Measurements from ENCODE around the gene ARPC1B. TPM values are rescaled to one million over a fixed set of nuclear protein-coding genes. Genes with fewer than 3 reads are reported as not detected.

ARPC1B gene
- total and polyA plus RNA-seq, 2 experiments from 2014 or later: 101 to 132 TPM

DNA sequence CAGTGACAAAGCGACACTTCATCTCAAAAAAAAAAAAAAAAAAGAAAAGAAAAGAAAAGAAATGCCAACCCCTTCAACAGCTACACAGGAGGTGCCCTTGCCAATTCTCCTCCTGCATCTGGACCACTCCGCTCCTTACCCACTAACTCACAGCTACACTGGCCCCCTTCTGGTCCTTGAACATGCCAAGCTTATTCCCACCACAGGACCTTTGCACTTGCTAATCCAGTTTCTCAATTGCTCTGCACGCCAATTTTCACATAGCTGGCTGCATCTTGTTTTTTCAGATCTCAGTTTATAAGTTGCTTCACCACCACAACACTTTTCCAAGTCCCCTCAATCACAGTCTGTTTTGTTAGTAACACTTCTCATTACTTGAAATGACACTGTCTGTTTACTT is 28.3 kb downstream of the ARPC1B start:
- Histone ChIP-seq H3K36me3 (ENCODE audit: insufficient read depth) (peaks cover 30% of the 10 kb centered on the region), H3K4me2 (no peak overlapping the region), H3K4me3 (no peak overlapping the region), H3K79me2 (replicated peaks; ENCODE audit: insufficient read depth) (peaks cover 48% of the 10 kb centered on the region), H3K27ac (ENCODE audit: low read depth) (no peak overlapping the region), H3K27me3 (ENCODE audit: insufficient read depth) (no peaks in the 10 kb centered on the region), H3F3A (replicated peaks; ENCODE audit: low read depth) (peaks cover 25% of the 10 kb centered on the region), H4K20me1 (replicated peaks; ENCODE audit: insufficient read depth) (peaks cover 38% of the 10 kb centered on the region), H3K4me1 (ENCODE audit: insufficient read depth) (peaks cover 16% of the 10 kb centered on the region), H3K9me2 (ENCODE audit: insufficient read depth) (no peaks in the 10 kb centered on the region), H2AFZ (no peak overlapping the region)
- no peak overlapping the region; the same call in 2 of the 3 replicates for H3K4me3 Mint-ChIP-seq
- no peak overlapping the region for H3K27ac Mint-ChIP-seq
- H3K36me3 Mint-ChIP-seq (ENCODE audit: low read depth): peaks cover 72% of the 10 kb centered on the region
- DNase-seq (ENCODE audit: low spot score) (no peak), ATAC-seq (no peak)
- TF ChIP-seq EZH2 (IDR thresholded peaks at IDR 0.05; ENCODE audit: low read depth, unreplicated experiment) (no peak), STAT1 (IDR thresholded peaks at IDR 0.05; ENCODE audit: unreplicated experiment) (no peak), CREB1 (CRISPR knock-in tag; IDR thresholded peaks at IDR 0.05; ENCODE audit: low read depth) (no peak), ZNF114 (CRISPR knock-in tag; IDR thresholded peaks at IDR 0.05) (no peak), EZH2phosphoT487 (IDR thresholded peaks at IDR 0.05; ENCODE audit: unreplicated experiment) (no peak), ZNF331 (CRISPR knock-in tag; IDR thresholded peaks at IDR 0.05; ENCODE audit: low read depth) (no peak), JUNB (IDR thresholded peaks at IDR 0.05; ENCODE audit: unreplicated experiment) (no peak), NANOG (IDR thresholded peaks at IDR 0.05; ENCODE audit: borderline replicate concordance) (no peak), POLR2AphosphoS5 (IDR thresholded peaks at IDR 0.05; ENCODE audit: low read depth) (no peak)
- TF ChIP-seq, protein P1, sequence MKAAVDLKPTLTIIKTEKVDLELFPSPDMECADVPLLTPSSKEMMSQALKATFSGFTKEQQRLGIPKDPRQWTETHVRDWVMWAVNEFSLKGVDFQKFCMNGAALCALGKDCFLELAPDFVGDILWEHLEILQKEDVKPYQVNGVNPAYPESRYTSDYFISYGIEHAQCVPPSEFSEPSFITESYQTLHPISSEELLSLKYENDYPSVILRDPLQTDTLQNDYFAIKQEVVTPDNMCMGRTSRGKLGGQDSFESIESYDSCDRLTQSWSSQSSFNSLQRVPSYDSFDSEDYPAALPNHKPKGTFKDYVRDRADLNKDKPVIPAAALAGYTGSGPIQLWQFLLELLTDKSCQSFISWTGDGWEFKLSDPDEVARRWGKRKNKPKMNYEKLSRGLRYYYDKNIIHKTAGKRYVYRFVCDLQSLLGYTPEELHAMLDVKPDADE (IDR thresholded peaks at IDR 0.05): no peak
- TF ChIP-seq, protein P2, sequence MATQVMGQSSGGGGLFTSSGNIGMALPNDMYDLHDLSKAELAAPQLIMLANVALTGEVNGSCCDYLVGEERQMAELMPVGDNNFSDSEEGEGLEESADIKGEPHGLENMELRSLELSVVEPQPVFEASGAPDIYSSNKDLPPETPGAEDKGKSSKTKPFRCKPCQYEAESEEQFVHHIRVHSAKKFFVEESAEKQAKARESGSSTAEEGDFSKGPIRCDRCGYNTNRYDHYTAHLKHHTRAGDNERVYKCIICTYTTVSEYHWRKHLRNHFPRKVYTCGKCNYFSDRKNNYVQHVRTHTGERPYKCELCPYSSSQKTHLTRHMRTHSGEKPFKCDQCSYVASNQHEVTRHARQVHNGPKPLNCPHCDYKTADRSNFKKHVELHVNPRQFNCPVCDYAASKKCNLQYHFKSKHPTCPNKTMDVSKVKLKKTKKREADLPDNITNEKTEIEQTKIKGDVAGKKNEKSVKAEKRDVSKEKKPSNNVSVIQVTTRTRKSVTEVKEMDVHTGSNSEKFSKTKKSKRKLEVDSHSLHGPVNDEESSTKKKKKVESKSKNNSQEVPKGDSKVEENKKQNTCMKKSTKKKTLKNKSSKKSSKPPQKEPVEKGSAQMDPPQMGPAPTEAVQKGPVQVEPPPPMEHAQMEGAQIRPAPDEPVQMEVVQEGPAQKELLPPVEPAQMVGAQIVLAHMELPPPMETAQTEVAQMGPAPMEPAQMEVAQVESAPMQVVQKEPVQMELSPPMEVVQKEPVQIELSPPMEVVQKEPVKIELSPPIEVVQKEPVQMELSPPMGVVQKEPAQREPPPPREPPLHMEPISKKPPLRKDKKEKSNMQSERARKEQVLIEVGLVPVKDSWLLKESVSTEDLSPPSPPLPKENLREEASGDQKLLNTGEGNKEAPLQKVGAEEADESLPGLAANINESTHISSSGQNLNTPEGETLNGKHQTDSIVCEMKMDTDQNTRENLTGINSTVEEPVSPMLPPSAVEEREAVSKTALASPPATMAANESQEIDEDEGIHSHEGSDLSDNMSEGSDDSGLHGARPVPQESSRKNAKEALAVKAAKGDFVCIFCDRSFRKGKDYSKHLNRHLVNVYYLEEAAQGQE (IDR thresholded peaks at IDR 0.05; ENCODE audit: unreplicated experiment): no peak
- TF ChIP-seq, protein P3, sequence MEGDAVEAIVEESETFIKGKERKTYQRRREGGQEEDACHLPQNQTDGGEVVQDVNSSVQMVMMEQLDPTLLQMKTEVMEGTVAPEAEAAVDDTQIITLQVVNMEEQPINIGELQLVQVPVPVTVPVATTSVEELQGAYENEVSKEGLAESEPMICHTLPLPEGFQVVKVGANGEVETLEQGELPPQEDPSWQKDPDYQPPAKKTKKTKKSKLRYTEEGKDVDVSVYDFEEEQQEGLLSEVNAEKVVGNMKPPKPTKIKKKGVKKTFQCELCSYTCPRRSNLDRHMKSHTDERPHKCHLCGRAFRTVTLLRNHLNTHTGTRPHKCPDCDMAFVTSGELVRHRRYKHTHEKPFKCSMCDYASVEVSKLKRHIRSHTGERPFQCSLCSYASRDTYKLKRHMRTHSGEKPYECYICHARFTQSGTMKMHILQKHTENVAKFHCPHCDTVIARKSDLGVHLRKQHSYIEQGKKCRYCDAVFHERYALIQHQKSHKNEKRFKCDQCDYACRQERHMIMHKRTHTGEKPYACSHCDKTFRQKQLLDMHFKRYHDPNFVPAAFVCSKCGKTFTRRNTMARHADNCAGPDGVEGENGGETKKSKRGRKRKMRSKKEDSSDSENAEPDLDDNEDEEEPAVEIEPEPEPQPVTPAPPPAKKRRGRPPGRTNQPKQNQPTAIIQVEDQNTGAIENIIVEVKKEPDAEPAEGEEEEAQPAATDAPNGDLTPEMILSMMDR (conservative IDR thresholded peaks at IDR 0.05; ENCODE audit: low read depth in 2 of 2): no peak
- TF ChIP-seq, protein P4, sequence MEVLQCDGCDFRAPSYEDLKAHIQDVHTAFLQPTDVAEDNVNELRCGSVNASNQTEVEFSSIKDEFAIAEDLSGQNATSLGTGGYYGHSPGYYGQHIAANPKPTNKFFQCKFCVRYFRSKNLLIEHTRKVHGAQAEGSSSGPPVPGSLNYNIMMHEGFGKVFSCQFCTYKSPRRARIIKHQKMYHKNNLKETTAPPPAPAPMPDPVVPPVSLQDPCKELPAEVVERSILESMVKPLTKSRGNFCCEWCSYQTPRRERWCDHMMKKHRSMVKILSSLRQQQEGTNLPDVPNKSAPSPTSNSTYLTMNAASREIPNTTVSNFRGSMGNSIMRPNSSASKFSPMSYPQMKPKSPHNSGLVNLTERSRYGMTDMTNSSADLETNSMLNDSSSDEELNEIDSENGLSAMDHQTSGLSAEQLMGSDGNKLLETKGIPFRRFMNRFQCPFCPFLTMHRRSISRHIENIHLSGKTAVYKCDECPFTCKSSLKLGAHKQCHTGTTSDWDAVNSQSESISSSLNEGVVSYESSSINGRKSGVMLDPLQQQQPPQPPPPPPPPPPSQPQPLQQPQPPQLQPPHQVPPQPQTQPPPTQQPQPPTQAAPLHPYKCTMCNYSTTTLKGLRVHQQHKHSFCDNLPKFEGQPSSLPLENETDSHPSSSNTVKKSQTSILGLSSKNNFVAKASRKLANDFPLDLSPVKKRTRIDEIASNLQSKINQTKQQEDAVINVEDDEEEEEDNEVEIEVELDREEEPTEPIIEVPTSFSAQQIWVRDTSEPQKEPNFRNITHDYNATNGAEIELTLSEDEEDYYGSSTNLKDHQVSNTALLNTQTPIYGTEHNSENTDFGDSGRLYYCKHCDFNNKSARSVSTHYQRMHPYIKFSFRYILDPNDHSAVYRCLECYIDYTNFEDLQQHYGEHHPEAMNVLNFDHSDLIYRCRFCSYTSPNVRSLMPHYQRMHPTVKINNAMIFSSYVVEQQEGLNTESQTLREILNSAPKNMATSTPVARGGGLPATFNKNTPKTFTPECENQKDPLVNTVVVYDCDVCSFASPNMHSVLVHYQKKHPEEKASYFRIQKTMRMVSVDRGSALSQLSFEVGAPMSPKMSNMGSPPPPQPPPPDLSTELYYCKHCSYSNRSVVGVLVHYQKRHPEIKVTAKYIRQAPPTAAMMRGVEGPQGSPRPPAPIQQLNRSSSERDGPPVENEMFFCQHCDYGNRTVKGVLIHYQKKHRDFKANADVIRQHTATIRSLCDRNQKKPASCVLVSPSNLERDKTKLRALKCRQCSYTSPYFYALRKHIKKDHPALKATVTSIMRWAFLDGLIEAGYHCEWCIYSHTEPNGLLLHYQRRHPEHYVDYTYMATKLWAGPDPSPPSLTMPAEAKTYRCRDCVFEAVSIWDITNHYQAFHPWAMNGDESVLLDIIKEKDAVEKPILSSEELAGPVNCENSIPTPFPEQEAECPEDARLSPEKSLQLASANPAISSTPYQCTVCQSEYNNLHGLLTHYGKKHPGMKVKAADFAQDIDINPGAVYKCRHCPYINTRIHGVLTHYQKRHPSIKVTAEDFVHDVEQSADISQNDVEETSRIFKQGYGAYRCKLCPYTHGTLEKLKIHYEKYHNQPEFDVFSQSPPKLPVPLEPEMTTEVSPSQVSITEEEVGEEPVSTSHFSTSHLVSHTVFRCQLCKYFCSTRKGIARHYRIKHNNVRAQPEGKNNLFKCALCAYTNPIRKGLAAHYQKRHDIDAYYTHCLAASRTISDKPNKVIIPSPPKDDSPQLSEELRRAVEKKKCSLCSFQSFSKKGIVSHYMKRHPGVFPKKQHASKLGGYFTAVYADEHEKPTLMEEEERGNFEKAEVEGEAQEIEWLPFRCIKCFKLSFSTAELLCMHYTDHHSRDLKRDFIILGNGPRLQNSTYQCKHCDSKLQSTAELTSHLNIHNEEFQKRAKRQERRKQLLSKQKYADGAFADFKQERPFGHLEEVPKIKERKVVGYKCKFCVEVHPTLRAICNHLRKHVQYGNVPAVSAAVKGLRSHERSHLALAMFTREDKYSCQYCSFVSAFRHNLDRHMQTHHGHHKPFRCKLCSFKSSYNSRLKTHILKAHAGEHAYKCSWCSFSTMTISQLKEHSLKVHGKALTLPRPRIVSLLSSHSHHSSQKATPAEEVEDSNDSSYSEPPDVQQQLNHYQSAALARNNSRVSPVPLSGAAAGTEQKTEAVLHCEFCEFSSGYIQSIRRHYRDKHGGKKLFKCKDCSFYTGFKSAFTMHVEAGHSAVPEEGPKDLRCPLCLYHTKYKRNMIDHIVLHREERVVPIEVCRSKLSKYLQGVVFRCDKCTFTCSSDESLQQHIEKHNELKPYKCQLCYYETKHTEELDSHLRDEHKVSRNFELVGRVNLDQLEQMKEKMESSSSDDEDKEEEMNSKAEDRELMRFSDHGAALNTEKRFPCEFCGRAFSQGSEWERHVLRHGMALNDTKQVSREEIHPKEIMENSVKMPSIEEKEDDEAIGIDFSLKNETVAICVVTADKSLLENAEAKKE (CRISPR knock-in tag; IDR thresholded peaks at IDR 0.05): no peak
- H3K9me3 Mint-ChIP-seq: no peaks in the 10 kb centered on the region
- H3K4me1 Mint-ChIP-seq: peaks cover 15% of the 10 kb centered on the region
- H3K27me3 Mint-ChIP-seq (ENCODE audit: insufficient read depth, low read depth, poor library complexity): peaks cover 21% of the 10 kb centered on the region

Data from GM23338 (cell line).